K562 (cell line): Measurements from ENCODE around the gene ABHD16A. TPM values are rescaled to one million over a fixed set of nuclear protein-coding genes. Genes with fewer than 3 reads are reported as not detected.
A peak's percentile ranks its signal among the peaks of the same experiment; 100 is the strongest.

Experiments used
- ATF6 ChIP-seq: sonication (generic); formaldehyde crosslinking; IDR thresholded peaks from 2 replicates; pipeline ENCODE4 v1.4.0; 2020; ENCODE audit warnings: mild to moderate bottlenecking, missing genetic modification reagents
- ESRRA ChIP-seq: fragments of 450-650 bp; IDR thresholded peaks from 2 replicates; pipeline ENCODE4 v1.6.1; 2014; ENCODE audit warnings: low read depth, mild to moderate bottlenecking, moderate library complexity, borderline replicate concordance
- ETV6 ChIP-seq, 3 experiments: fragments of 150-350 bp in 1 of 3; sonication (generic) in 1 of 3; formaldehyde crosslinking in 1 of 3; IDR thresholded peaks; 2 replicates each; pipeline versions ENCODE4 v1.6.1 to v1.8.0; 2014 to 2022; ENCODE audit warnings: borderline replicate concordance in 2 of 3, low read depth in 2 of 3, antibody characterized with exemption in 1 of 3, low read length in 1 of 3, mild to moderate bottlenecking in 1 of 3, missing genetic modification reagents in 1 of 3
- FIP1L1 ChIP-seq: fragments of 200-400 bp; formaldehyde crosslinking; IDR thresholded peaks from 2 replicates; pipeline ENCODE4 v1.6.1; 2018; ENCODE audit warnings: mild to moderate bottlenecking, low read depth, low read length; ENCODE audit not compliant: poor library complexity, severe bottlenecking
- FUS ChIP-seq: fragments of 200-400 bp; formaldehyde crosslinking; optimal IDR thresholded peaks from 2 replicates; pipeline ENCODE3; 2017; ENCODE audit warnings: low read depth, low read length
- GABPB2 ChIP-seq: fragments of 250-450 bp; sonication (Bioruptor Pico); conservative IDR thresholded peaks from 2 replicates; pipeline ENCODE4 v1.5.1; 2021; ENCODE audit warnings: mild to moderate bottlenecking
- ILK ChIP-seq: fragments of 450-650 bp; IDR thresholded peaks from 2 replicates; pipeline ENCODE4 v1.6.1; 2016; ENCODE audit warnings: missing genetic modification characterization, low read depth, mild to moderate bottlenecking, missing compliant biosample characterization, moderate library complexity, borderline replicate concordance
- KLF16 ChIP-seq: IDR thresholded peaks from 2 replicates; pipeline ENCODE4 v1.6.1; 2016; ENCODE audit warnings: antibody characterized with exemption
- MBD1 ChIP-seq: fragments of 250-450 bp; sonication (Bioruptor Pico); IDR thresholded peaks from 2 replicates; pipeline ENCODE4 v1.8.0; 2022; ENCODE audit warnings: inconsistent platforms
- MTA1 ChIP-seq: fragments of 450-650 bp; IDR thresholded peaks from 2 replicates; pipeline ENCODE4 v1.6.1; 2017; ENCODE audit warnings: borderline replicate concordance
- NBN ChIP-seq: fragments of 450-650 bp; IDR thresholded peaks from 2 replicates; pipeline ENCODE4 v1.6.1; 2016; ENCODE audit warnings: low read depth, mild to moderate bottlenecking
- POLR2AphosphoS2 ChIP-seq: IDR thresholded peaks from 2 replicates; pipeline ENCODE4 v1.6.1; 2012; ENCODE audit warnings: low read length, improper control_type of control experiment
- PTRF ChIP-seq: fragments of 450-650 bp; IDR thresholded peaks from 2 replicates; pipeline ENCODE4 v1.6.1; 2016; ENCODE audit warnings: mild to moderate bottlenecking, missing genetic modification characterization, missing compliant biosample characterization
- RAD51 ChIP-seq: fragments of 450-650 bp; IDR thresholded peaks from 2 replicates; pipeline ENCODE4 v1.7.1; 2016; ENCODE audit warnings: low read depth, mild to moderate bottlenecking, borderline replicate concordance
- THRA ChIP-seq: fragments of 450-650 bp; IDR thresholded peaks from 2 replicates; pipeline ENCODE4 v1.6.1; 2017; ENCODE audit warnings: mild to moderate bottlenecking, moderate library complexity
- U2AF1 ChIP-seq: fragments of 200-400 bp; formaldehyde crosslinking; optimal IDR thresholded peaks from 2 replicates; pipeline ENCODE3; 2017; ENCODE audit warnings: mild to moderate bottlenecking, low read depth, low read length, moderate library complexity
- ZBED1 ChIP-seq: IDR thresholded peaks from 2 replicates; pipeline ENCODE4 v1.6.1; 2014
- ZNF175 ChIP-seq: fragments of 200-800 bp; sonication (Bioruptor generic); IDR thresholded peaks from 2 replicates; pipeline ENCODE4 v1.6.1; 2016; ENCODE audit warnings: low read depth, mild to moderate bottlenecking, missing genetic modification characterization, missing compliant biosample characterization
- ZNF384 ChIP-seq: IDR thresholded peaks from 2 replicates; pipeline ENCODE4 v1.6.1; 2012; ENCODE audit warnings: low read depth, low read length, improper control_type of control experiment
- ZNF561 ChIP-seq: fragments of 450-650 bp; formaldehyde crosslinking; conservative IDR thresholded peaks from 2 replicates; pipeline ENCODE4 v1.4.0; 2020; ENCODE audit warnings: mild to moderate bottlenecking, moderate library complexity
- ZNF785 ChIP-seq: fragments of 250-450 bp; sonication (Bioruptor Pico); IDR thresholded peaks from 2 replicates; pipeline ENCODE4 v1.4.0; 2020; ENCODE audit warnings: mild to moderate bottlenecking
- polyA plus RNA-seq, 8 experiments: library from polyadenylated mRNA; depleted of rRNA in 4 of 8; stranded (reverse) in 5 of 8; unstranded in 3 of 8; fragments of >200 nt; fragmentation: Nextera tagmentation in 2 of 8; fragmentation: Illumina TruSeq in 1 of 8; extraction: Ambion mirVana in 2 of 8; extraction: Trizol in 1 of 8; gene quantifications; 2 replicates each; pipeline versions ENCODE4 v1.2.1 to v1.2.3, GENCODE V29; 2011 to 2014; ENCODE audit warnings: inconsistent platforms in 1 of 8, missing spikeins in 1 of 8
- total RNA-seq, 7 experiments: library from RNA; depleted of rRNA in 6 of 7; stranded (reverse); fragments of >200 nt in 6 of 7; fragmentation: Illumina TruSeq in 2 of 7; extraction: Trizol in 2 of 7; gene quantifications; 2 replicates each; pipeline versions ENCODE4 v1.2.1 to v1.2.3, GENCODE V29; 2011 to 2021; ENCODE audit warnings: low replicate concordance in 1 of 7
- TF ChIP-seq, protein P1 (sequence below), 2 experiments: fragments of 450-650 bp in 1 of 2; sonication (generic) in 1 of 2; formaldehyde crosslinking; conservative IDR thresholded peaks; 2 replicates each; pipeline versions ENCODE4 v1.4.0 to v1.8.1; 2020 to 2022; ENCODE audit warnings: mild to moderate bottlenecking in 1 of 2, missing genetic modification reagents in 1 of 2

The ABHD16A gene
- total and polyA plus RNA-seq, 9 of the 15 experiments (the other 6 are each of a cell fraction or from before 2014, with no cell fraction given): 25.8 to 120 (median 81.6) TPM

DNA sequence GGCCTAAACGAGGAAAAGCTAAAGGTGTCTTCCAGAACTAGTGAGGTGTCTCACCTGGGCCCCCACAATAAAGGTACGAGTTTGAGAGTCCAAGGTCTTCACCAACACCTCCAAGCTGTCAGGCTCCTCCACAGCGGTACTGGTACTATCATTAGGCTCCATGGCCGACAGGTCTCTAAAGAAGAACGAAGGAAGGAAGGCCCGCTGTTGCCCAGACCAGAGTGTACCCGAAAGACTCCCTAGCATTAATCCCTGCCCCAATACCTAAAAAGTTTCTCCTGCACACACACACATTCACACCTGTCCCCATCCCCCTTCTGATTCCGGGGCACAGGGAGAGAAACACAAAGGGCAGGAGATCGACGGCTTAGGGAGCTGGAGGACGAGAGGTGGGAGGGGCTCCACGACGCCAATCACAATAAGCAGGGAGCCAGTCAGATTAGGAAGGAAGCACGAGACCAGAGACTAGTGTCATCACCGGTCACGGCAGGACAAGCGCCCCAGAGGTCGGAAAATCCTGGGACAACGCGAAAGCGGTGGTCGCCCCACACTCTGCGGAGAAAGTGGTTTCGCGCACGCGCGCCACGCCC lies 51.4 kb downstream of the ABHD16A start (continued):
- TF ChIP-seq MBD1 (CRISPR knock-in tag) (no peak), ZNF561 (no peak), RAD51 (no peak; the same call in 1 of the 2 replicates), ATF6 (CRISPR knock-in tag) (no peak), GABPB2 (CRISPR knock-in tag) (no peak), POLR2AphosphoS2 (no peak), ILK (no peak), ETV6 (IDR thresholded peaks at IDR 0.05; ENCODE audit: borderline replicate concordance in 1 of 2, low read depth in 2 of 2, low read length in 1 of 2) (no peak; a peak in 1 of 4 replicates), ETV6 (CRISPR knock-in tag; IDR thresholded peaks at IDR 0.05; ENCODE audit: borderline replicate concordance) (0 out of 2 replicates have a peak, but pooled peaks have one; percentile 8), KLF16 (no peak), ESRRA (peak; percentile 52), ZNF785 (CRISPR knock-in tag) (no peak), ZNF175 (no peak; the same call in 1 of the 2 replicates), U2AF1 (no peak), FIP1L1 (no peak), NBN (no peak), ZNF384 (no peak), MTA1 (no peak), ZBED1 (no peak; the same call in 1 of the 2 replicates), THRA (no peak), FUS (no peak), PTRF (tag) (no peak)
- TF ChIP-seq, protein P1, sequence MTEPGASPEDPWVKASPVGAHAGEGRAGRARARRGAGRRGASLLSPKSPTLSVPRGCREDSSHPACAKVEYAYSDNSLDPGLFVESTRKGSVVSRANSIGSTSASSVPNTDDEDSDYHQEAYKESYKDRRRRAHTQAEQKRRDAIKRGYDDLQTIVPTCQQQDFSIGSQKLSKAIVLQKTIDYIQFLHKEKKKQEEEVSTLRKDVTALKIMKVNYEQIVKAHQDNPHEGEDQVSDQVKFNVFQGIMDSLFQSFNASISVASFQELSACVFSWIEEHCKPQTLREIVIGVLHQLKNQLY (CRISPR knock-in tag; conservative IDR thresholded peaks at IDR 0.05): 0 out of 4 replicates have a peak, but pooled peaks of 1 of the 2 experiments have one; percentile 33
